Coronary artery (tissue), 2 donors: ENCODE measurements around the gene GJA9.

Source experiments
- DNase-seq: peaks from one replicate; pipeline ENCODE4 v3.0.0-alpha.2; 2017; ENCODE audit warnings: low spot score
- H3K27ac ChIP-seq, 2 donors: fragments of 200-600 bp; sonication (generic); one replicate each; pipeline ENCODE4 v1.5.1; 2016 to 2019
- H3K4me3 ChIP-seq: fragments of 200-600 bp; sonication (generic); 2 replicates; pipeline ENCODE4 v1.5.1; 2016; ENCODE audit warnings: mild to moderate bottlenecking, moderate library complexity
- TF ChIP-seq, protein P1 (sequence below): fragments of 200-600 bp; sonication (generic); IDR thresholded peaks from one replicate; pipeline ENCODE4 v1.5.1; 2019; ENCODE audit warnings: antibody characterized with exemption

Gene GJA9

DNA sequence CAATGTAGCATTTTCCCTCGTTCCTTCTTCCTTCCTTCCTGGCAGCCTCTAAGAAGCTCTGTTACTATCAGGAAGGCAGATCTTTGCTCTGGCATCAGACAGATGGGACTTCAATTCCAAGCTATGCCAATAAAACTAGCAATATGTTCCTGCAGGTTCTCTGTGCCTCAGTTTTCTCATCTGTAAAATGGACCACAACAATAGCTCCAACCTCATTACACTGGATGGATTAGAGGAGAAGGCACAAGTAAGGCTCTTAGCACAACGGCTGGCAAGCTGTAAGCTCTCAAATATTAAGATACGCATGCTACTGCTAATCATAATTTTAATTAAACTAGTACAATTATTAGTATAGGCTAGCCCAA, 49.0 kb downstream of the GJA9 start:
- no peak overlapping the region for H3K27ac ChIP-seq
- no peak overlapping the region for H3K4me3 ChIP-seq
- DNase-seq: no peak
- TF ChIP-seq, protein P1, sequence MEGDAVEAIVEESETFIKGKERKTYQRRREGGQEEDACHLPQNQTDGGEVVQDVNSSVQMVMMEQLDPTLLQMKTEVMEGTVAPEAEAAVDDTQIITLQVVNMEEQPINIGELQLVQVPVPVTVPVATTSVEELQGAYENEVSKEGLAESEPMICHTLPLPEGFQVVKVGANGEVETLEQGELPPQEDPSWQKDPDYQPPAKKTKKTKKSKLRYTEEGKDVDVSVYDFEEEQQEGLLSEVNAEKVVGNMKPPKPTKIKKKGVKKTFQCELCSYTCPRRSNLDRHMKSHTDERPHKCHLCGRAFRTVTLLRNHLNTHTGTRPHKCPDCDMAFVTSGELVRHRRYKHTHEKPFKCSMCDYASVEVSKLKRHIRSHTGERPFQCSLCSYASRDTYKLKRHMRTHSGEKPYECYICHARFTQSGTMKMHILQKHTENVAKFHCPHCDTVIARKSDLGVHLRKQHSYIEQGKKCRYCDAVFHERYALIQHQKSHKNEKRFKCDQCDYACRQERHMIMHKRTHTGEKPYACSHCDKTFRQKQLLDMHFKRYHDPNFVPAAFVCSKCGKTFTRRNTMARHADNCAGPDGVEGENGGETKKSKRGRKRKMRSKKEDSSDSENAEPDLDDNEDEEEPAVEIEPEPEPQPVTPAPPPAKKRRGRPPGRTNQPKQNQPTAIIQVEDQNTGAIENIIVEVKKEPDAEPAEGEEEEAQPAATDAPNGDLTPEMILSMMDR: no peak

DNA sequence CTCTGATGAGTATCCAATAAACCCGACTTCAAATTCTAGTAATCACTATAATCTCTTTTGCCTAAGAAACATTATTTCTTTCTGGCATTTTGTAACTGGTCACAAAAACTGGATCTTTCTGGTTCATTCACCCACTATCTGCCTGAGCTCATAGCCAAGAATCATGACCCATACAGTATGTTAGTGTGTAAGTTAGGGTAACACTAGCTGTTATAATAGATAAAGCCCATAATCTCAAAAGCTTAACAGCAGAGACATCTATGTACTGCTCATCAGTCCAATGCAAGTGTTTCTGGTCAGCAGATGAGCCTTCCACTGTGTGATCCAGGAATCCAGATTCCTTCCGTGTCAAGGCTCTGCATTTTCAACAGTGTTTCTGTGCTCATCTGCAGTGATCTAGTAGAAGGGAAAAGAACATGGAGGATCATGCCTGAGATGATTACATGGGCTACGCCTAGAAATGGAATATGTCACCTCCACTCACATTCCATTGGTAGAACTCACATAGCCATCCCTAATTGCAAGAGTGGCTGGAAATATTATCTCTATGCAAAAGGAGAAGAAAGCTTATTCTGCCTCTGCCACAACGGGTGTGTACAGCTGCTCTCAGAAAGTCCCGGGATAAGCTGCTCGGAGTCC, 49.5 kb downstream of the GJA9 start:
- DNase-seq: no peak
- H3K27ac ChIP-seq: no peak overlapping the region
- TF ChIP-seq, protein P1: no peak

DNA sequence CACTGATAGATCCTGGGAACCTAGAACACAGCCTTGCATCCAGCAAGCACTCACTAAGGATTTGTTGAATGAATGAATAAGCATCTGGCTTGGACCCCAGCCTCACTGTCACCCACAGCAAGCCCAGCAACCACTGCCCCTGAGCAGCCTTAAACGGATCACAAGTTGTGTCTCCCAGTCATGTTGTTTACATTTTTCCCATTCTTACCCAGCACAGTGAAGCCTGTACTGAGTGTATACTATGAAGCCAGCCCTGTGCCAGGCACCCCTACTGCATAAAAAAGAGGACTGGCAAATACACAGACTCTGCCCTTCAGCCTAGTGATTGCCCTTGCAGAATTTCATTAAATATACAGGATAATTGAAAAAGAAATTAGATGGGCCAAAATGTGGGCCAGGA, 52.0 kb downstream of the GJA9 start:
- no peak for DNase-seq
- Histone ChIP-seq H3K27ac (no peak overlapping the region), H3K4me3 (no peak overlapping the region)
- TF ChIP-seq, protein P1: no peak

More for the DNA sequence above, 49.5 kb downstream of the GJA9 start:
- no peak overlapping the region for H3K4me3 ChIP-seq

DNA sequence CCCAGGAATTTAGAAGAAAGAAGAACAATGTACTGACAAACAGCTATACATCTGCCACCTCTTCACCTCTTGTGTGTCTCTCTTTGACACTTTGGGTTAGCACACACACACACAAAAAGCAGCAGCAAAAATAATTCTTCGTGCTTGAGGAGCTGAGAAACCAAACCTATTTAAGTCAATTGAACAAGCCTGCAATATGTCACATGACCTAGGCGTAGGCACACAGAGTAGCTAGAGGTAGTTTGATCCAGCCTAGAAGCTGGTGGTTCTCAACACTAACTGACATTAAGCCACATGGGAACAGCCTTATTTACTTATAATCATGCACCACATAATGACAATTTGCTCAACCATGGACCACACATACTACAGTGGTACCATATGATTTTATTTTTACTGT, 54.1 kb downstream of the GJA9 start:
- Histone ChIP-seq H3K4me3 (no peak overlapping the region), H3K27ac (no peak overlapping the region)
- TF ChIP-seq, protein P1: no peak
- no peak for DNase-seq

DNA sequence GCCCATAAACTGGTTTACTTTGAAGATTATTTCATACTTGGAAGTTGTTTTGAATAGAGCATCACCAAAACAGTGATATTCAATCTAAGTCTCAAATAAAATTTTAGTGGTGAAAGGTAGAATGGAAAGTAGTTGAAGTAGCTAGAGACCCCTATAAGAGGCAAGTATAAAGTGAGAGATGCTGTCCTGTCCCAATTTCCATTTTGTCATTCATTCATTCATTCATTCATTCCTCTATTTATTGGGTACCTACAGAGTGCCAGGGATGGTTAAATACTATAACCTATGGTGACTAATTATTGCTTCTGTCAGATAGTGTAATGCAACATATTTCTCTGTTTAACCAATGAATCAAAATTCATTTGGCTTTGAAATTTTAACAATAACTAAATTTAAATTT, 54.5 kb downstream of the GJA9 start:
- no peak overlapping the region for H3K4me3 ChIP-seq
- DNase-seq: no peak
- H3K27ac ChIP-seq: no peak overlapping the region
- TF ChIP-seq, protein P1: no peak

DNA sequence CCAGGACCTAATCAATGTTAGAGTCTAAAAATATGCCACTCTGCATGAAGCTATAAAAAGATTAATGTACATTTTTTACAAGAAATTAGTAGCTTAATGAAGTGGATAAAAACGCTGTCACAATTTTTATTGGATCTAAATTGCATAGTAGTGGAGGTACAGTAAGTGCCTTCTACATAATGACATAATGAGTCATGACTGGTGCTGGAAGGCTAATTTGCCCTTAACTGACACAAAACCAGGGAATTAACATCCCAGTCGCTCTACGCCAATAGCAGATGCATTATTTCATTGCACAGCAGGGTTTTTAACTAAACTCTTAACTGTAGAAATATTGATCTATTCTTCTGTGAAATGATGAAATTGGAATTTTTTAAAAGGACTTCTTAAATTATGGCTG, 55.1 kb downstream of the GJA9 start:
- H3K4me3 ChIP-seq: no peak overlapping the region
- no peak overlapping the region for H3K27ac ChIP-seq
- TF ChIP-seq, protein P1: no peak
- no peak for DNase-seq
